Stimulated activated CD4-positive, alpha-beta T cell treated with anti-CD3 and anti-CD28 coated beads, Interleukin-4, amount 100 ng/mL, for 48 hours (primary cell): Measurements from ENCODE around the gene MAP3K5.
"Not testable (repeated sequence)": the region's sequence is repeated elsewhere in the genome, so short reads cannot be mapped to it uniquely, and the experiment has no call there.

Source experiments
- DNase-seq, 2 donors: peaks; one replicate each; pipeline ENCODE4 v3.0.0-alpha.2; 2020; ENCODE audit warnings: low read depth in 2 of 2

Gene MAP3K5

DNA sequence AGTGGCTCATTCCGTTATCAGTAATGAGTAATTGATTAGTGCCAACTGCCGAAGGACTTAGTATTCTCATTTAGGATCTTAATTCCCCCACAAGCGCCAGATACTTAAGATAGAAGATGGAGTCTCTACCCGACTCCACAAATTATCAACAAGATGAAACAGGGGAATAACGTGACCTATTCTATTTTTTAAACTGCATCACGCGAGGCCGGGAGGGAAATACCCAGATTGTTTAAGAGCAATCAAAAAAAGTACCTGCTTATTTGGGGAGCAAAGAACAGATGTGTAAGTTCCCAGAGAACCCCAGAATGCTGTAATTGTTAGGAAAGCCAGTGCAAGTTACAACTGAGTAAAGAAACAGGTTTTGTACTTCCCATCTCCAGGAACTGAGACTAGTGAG, 1.1 kb upstream of the MAP3K5 start:
- DNase-seq, result no peak

GRCh38 chr6:136792095-136792409, 225 bp downstream of the MAP3K5 start:
- DNase-seq, result peak in 1 of 2 donors; percentile 13

- DNase-seq, result peak; percentile 32 to 49
Observed at GRCh38 chr6:136791296-136792094, 782 bp downstream of the MAP3K5 start.

GRCh38 chr6:136790411-136791295, 1.6 kb downstream of the MAP3K5 start:
- DNase-seq, result no peak

DNA sequence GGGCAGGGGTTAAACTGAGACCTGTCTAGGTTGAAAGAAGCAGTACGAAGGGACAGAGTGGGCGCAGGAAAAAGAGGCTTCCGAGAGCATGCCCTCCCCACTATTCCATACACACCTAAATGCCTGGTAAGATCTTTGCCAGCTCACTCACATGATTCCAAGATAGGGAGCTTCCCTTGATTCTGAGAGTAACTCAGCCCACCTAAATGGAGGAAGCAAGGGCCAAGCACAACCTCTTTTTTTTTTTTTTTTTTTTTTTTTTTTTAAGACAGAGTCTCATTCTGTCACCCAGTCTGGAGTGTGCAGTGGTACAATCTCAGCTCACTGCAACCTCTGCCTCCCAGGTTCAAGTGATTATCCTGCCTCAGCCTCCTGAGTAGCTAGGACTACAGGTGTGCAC, 2.8 kb downstream of the MAP3K5 start:
- DNase-seq, result not testable (repeated sequence)

- DNase-seq, result no peak
Observed at GRCh38 chr6:136788069-136788902, 4.0 kb downstream of the MAP3K5 start.

DNA sequence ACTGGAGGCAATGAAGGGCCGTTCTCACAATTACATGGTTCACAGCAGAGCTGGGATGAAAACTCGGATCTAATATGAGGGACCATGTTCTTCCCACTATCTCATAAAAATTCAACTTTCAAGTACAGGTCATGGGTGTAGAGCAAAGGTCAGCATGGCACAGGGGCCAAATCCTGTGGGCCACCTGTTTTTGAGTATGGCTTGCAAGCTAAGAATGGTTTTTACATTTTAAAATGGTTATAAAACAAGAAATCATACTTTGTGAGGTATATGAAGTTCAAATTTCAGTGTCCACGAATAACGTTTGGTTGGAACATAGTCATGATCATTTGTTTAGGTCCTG, 4.6 kb downstream of the MAP3K5 start:
- DNase-seq, result no peak

DNA sequence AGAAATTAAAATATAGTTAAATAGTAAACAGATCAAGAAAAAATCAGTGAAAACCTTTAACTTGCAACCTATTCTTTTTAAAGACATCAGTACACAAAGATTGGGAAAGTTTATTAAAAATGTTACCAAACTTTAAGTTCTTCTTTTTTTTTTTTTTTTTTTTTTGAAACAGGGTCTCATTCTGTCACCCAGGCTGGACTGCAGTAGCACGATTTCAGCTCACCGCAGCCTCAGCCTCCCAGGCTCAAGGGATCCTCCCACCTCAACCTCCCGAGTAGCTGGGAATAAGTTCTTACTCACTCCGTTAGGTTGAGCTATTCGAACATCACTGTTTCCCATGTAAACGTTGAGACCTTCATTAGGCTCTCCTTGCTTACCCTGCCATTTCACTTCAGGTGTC, 5.6 kb downstream of the MAP3K5 start:
- no peak for DNase-seq

DNA sequence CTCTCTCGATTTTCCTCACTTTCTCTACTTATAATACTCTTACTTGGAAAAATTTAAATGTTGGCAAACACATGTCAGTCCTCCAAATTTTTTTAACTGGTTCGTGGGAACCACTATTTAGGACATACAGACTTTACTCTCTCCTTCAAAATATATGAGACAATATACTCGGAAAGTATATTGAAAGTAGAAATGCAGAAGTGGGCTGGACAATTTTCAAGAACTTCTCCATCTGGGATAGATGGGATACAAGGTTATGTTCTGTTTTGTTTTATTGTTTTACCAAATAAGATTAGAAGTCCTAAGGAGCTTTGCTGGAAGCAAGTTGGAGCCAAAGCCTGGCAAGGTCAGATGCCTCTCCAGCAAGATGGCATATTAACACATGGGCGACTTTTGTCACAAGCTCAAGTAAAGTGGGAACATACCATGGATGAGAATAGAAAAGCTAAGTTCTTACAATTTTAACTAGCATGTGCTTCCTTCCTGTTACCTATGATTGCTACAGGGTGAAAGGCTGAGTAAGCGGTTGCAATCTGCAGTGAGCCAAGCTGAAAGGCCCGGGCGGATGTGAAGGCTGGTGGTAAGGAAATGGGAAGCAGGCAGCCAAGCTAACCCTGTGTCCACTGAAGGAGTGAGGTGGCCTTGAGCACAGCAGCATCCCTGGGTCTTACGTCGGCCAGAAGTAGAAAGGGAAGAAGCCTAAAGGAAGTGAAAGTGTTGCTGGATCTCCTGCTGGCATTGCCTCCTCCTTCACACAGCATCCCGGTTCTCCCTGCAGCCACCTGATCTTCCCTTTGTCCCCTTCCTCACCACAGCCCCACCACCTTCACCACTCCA, 7.1 kb downstream of the MAP3K5 start:
- peak; percentile 19 to 38 for DNase-seq

- DNase-seq, result no peak
Observed at GRCh38 chr6:136784271-136784664, 8.0 kb downstream of the MAP3K5 start.

- DNase-seq, result no peak
Observed at GRCh38 chr6:136783495-136784270, 8.6 kb downstream of the MAP3K5 start.

- DNase-seq, result no peak
Observed at GRCh38 chr6:136783021-136783420, 9.3 kb downstream of the MAP3K5 start.

GRCh38 chr6:136782021-136782770, 10.1 kb downstream of the MAP3K5 start:
- DNase-seq, result no peak

DNA sequence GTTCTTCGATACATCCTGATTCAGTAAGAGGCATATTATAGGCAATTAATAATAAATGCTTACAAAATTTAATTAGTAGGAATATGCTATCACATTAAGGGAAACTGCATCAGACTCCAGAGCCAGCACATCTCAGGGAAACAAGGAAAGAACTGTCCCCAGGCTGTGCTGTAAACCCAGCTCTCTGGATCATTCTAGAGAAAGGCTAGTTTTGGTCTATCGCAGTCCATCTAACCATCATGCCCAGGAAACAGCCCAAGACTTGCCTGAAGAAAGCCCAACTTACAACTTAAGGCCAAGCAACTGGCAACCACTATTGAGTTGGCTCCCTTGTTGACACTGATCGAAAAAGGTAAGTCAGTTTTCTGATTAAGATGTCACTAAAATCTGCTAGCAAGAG, 11.3 kb downstream of the MAP3K5 start:
- DNase-seq, result no peak

- DNase-seq, result no peak
Observed at GRCh38 chr6:136779682-136780081, 12.6 kb downstream of the MAP3K5 start.

GRCh38 chr6:136777651-136778050, 14.6 kb downstream of the MAP3K5 start:
- DNase-seq, result no peak

DNA sequence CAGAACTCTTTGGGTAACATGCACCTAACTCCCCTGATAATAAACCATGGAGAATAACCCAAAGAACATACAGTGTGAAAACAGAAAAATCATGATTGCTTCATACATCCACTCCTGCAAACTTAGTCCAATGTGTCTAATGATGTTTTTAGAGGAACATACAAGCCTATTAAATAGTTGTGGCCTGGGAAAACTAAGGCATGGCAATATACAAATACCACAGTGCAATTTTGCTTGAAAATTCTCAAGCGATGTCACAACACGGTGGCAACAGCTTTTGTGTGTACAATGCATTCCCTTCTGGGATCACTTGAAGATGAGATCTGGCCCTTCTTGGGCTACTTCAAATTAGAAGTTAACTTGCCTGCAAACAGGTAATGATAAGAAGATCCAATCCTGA, 16.7 kb downstream of the MAP3K5 start:
- no peak for DNase-seq

DNA sequence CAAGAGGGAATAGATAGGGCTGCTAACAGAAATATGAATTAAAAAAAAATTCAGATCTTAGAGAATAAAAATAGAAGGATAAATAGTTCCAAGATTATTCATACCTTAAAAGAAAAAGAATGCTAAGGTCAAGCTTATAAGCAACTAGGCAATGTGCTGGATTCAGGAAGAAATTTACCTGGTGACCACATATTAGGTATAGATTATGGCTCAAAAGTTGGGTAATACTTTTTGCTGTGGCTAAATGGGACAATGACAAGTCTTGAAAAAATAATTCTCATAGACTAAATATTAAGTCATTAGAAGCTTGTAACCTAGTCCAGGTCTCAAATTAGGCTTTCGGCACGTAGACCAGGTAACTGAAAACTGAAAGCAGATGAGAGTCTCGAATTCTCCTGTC, 17.2 kb downstream of the MAP3K5 start:
- DNase-seq, result no peak

DNA sequence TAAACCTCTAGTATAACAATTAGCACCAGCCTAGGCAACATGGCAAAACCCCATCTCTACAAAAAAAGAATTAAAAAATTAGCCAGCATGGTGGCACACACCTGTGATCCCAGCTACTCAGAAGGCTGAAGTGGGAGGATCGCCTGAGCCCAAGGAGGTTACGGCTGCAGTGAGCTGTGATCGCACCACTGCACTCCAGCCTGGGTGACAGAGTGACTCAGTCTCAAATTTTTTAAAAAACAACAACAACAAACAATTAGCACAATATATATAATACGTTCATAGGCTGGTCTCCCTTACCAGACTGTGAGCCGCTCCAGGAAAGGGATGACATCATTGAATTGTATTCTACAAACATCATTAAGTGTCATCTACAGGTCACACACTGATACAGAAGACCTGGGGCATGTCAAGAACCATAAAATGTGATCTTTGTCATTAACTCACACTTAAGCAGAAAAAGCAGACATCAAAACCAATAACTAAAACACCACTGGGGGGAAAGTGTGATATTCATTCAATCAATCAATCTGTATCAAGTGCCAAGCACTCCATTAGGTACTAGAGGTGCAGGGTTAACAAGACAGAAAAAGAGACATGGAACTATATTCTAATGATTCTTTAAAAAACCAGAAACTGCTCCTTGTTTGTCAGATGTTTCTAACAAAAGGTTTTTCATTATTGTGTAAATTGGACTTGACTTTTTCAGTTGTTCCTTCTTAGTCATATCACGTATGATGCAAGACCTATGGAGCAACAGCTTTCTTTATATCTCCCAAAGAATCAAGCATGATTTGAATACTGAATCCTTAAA, 17.8 kb downstream of the MAP3K5 start:
- DNase-seq, result no peak
